Epithelial cell of proximal tubule (primary cell): ENCODE measurements around the gene AQP2. TPM values are rescaled to one million over a fixed set of nuclear protein-coding genes. Genes with fewer than 3 reads are reported as not detected.

Experiments used
- DNase-seq: peaks from one replicate; pipeline ENCODE4 v3.0.0-alpha.2; 2011; ENCODE audit warnings: low read depth
- H3K4me3 ChIP-seq: 2 replicates; pipeline ENCODE4 v1.5.1; 2011; ENCODE audit warnings: low read depth, mild to moderate bottlenecking, low read length
- total RNA-seq: library from RNA; depleted of rRNA; stranded (reverse); fragments of >200 nt; gene quantifications from 2 replicates; pipeline ENCODE4 v1.2.3, GENCODE V29; 2015
- TF ChIP-seq, protein P1 (sequence below): conservative IDR thresholded peaks from 2 replicates; pipeline ENCODE4 v1.5.1; 2012; ENCODE audit warnings: low read depth, mild to moderate bottlenecking, low read length

AQP2 gene
- total RNA-seq, 1 donor from 2014 or later = not detected

DNA sequence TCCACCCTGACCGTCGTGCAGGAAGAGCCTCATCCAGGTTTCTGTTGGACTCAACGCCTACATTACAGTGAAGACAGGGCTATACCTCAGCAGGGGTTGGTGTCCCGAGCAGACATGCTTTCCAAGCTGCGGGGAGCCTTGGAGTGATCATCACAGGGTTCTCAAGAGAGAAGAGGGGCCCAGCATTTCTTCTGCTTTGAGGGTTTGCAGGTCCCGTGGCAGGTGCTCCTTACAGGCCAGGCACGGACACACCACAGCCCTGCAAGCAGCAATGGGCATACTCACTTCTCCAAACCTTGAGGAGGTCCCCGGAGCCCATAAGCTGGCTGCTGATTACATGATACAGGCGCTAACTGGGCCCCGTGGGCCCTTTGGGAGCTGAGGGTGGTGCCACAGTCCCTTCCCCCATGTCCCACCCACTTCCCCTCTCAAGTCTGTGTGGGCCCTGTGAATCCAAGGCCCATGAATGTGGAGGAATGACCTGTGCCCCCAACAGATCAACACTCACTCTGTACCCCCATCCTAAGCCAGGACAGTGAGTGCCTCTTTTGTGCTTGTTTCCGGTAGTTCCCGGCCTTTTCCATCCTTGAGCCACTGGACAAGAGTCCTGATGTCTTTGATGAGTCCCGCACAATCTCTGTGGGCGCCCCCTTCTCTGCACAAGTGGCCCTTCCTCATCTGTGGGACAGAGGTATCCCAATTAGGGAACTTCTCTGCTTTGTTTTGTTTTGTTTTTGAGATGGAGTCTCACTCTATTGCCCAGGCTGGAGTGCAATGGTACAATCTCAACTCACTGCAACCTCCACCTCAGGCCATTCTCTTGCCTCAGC is 1.1 kb downstream of the AQP2 start:
- no peak overlapping the region for H3K4me3 ChIP-seq
- TF ChIP-seq, protein P1, sequence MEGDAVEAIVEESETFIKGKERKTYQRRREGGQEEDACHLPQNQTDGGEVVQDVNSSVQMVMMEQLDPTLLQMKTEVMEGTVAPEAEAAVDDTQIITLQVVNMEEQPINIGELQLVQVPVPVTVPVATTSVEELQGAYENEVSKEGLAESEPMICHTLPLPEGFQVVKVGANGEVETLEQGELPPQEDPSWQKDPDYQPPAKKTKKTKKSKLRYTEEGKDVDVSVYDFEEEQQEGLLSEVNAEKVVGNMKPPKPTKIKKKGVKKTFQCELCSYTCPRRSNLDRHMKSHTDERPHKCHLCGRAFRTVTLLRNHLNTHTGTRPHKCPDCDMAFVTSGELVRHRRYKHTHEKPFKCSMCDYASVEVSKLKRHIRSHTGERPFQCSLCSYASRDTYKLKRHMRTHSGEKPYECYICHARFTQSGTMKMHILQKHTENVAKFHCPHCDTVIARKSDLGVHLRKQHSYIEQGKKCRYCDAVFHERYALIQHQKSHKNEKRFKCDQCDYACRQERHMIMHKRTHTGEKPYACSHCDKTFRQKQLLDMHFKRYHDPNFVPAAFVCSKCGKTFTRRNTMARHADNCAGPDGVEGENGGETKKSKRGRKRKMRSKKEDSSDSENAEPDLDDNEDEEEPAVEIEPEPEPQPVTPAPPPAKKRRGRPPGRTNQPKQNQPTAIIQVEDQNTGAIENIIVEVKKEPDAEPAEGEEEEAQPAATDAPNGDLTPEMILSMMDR = no peak
- no peak for DNase-seq

DNA sequence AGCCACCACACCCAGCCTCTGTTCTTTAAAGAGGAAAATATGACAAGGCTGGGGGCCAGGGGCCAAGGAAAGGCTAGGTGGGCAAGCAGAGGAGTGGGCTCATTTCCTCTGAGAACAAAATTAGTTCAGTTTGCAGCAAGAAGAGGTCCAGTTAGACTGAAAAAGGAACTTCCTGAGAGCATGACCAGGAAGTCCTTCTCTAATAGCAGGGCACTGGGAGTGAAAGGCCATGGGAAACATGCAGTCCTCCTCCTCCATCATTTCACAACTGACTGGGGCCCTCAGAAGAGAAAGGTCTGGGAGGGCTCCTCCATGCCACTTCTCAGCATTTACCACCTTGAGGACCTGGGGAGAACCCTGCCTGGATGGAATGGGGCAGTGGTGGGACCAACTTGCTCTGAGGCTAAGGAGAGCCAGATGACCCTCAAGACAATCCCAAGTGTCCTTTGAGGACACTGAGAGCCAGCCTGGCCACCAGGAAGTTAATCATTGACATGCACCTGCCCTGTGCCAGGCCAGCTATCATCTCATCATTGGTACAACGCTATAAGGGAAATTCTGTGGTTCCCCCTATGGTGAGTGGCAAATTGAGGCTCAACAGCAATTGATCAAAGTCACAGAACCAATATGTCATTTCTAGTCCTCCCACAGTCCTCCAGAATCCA is 2.0 kb downstream of the AQP2 start:
- TF ChIP-seq, protein P1 = no peak
- H3K4me3 ChIP-seq = no peak overlapping the region
- no peak for DNase-seq

GRCh38 chr12:49953151-49953550 is 2.6 kb downstream of the AQP2 start:
- TF ChIP-seq, protein P1 = no peak
- DNase-seq = no peak
- H3K4me3 ChIP-seq = no peak overlapping the region

- no peak overlapping the region for H3K4me3 ChIP-seq
- TF ChIP-seq, protein P1 = no peak
- no peak for DNase-seq
Measured at GRCh38 chr12:49953961-49954846, 3.7 kb downstream of the AQP2 start.

DNA sequence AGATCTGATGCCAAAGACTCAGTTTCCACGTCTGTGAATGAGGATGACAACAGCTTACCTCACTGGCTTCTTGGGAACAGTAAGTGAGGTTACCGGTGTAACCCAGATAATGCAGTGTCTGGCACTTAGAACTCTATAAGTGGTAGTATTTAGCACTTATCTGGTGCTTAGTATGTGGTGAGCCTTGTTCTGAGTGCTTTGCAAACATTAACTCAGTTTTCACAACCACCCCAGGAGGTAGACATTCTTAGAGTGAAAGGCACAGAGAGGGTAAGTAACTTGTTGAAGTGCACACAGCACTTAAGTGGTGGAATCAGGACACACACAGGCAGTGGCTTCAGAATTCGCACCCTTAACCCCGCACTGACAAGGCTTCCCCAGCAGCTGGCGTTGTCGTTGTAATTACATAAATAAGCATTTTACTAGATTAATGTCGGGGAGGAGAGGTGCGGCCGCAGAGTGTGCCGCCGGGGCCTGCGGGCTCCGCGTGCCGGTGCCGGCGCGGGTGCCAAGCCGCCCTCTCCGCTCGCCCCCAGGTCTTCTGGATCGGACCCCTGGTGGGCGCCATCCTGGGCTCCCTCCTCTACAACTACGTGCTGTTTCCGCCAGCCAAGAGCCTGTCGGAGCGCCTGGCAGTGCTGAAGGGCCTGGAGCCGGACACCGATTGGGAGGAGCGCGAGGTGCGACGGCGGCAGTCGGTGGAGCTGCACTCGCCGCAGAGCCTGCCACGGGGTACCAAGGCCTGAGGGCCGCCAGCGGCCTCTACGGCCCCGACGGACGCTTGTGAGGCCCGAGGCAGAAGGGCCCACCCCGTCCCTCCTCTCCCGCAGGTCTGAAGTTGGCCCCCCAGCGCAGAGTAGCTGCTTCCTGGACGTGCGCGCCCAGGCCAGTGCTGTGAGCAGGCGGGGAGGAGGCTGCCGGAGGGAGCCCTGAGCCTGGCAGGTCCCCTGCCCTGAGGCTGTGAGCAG is 4.6 kb downstream of the AQP2 start:
- no peak for DNase-seq
- TF ChIP-seq, protein P1 = no peak
- no peak overlapping the region for H3K4me3 ChIP-seq
